NCI-H748 treated with DMSO at 0.1 percent for 48 hours (cell line): ENCODE data around the gene PLLP.

Experiments used
- DNase-seq: peaks from one replicate; lab custom pipeline; 2025; lab: John Stamatoyannopoulos, UW

The PLLP gene

DNA sequence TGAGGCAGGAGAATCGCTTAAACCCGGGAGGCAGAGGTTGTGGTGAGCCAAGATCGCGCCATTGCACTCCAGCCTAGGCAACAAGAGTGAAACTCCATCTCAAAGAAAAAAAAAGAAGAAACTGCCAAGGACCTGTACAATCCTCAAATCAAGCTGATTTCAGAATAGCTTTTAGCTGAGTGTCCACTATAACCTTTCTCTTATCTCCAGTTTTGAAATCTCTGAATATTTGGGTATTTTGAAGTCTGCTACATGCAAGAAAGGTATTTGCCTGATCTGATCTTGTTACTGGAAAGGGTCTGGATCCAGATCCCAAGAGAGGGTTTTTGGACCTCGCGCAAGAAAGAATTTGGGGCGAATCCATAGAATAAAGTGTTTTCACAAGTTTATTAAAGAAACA lies 58.5 kb downstream of the PLLP start:
- DNase-seq, result no peak

DNA sequence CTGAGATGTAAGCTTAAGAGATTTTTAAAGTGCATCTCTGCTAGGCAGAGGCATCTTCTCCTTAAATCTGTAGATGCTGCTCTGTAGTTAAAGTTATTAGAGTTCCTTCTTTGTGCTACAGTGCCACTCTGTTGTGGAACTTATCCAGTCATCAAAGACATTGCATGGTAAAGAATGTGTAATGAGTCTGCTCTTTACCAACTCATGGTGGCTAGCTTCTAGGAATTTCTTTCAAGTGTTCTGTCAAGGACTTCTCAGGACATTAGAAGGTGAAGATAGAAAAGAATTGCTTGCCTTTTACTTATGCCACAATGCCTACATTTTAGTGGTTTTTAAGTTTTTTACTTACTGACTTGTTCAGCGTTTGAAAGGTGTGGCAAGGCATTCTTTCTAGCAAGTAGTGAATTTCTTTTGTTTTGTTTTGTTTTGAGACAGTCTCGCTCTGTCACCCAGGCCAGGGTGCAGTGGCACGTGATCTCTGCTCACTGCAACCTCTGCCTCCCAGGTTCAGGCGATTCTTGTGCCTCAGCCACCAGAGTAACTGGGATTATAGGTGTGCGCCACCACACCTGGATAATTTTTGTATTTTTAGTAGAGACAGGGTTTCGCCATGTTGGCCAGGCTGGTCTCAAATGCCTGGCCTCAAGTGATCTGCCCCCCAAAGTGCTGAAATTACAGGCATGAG lies 59.7 kb downstream of the PLLP start:
- DNase-seq, result no peak

DNA sequence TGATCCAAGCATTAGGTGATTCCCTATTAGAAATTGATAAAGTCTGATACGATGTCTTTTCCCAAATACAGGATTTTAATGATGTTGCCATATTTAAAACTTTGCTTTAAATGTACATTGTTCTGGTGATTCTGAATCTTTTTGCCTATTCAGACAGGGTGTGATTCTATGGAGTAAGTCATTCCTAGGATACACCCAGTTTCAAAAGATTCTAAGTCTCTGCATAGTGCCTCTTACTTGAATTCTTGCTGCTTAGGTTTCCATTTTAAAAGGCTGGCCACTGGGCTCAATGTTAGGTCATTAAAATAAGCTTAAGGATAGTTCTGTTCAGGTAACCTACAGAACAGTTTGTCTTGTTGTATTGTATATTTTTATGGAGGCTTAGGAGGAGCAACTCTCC lies 61.4 kb downstream of the PLLP start:
- no peak for DNase-seq

DNA sequence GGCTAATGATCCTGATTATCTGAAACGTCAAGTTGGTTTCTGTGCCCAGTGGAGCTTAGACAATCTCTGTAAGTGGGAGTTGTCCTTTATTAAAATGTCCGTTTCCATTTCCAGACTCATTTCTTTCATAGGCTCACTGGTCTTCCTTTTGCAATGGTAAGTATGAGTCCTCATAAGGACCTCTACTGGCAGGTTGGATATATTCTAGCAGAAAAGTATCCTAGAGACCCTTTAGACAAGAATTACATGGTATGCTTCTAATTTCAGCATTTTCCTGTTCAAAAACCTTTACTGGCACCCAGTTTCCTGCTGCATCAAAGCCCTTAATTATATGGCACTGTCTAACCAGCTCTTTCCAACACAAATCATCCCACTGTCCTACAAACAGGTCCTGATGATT lies 67.5 kb downstream of the PLLP start:
- DNase-seq, result no peak

DNA sequence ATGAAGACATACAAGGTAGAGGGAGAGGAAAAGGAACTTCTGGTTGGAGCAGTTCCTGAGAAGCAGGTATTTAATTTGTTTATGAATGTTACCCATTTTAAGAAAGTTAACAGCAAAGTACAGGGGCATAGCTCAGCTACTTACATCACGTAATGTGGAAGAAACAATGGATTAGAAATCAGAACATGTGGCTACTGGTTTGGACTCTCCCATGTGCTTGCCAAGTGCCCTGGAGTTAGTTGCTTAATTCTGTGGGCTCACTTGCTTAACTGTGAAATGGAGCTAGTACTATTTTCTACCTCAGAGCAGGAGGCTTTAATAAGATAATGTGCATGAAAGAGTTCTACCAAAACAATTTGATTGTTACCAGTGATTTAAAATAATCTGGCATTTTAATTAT lies 71.0 kb downstream of the PLLP start:
- no peak for DNase-seq

DNA sequence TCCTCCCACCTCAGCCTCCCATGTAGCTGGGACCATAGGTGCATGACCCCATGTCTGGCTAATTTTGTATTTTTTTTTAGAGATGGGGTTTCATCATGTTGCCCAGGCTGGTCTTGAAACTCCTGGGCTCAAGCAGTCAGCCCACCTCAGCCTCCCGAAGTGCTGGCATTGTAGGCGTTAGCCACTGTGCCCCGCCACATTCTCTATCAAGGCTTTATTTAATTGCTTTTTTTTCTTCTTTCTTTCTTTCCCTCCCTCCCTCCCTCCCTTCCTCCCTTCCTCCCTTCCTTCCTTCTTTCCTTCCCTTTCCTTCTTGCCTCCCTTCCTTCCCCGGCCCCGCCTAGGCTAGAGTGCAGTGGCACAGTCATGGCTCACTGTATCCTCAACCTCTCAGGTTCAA lies 74.7 kb downstream of the PLLP start:
- DNase-seq, result no peak

DNA sequence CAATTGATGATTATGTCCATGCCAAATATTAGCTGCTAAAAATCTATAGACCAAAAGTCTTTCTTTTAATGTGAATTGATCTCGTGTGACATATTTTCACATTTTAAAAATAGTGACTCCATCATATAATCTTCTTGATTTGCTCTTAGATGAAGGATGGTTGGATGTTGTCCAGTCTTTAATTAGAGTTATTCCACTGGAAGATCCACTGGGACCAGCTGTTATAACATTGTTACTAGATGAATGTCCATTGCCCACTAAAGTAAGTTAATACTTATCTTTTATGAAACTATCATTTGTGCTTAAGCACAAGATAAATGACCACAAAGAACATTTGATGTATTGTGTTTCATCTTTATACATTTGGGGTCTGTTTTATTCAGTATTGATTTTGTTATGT lies 75.5 kb downstream of the PLLP start:
- DNase-seq, result no peak
